Pericardium fibroblast (primary cell): ENCODE measurements around the gene SLIRP. TPM values are rescaled to one million over a fixed set of nuclear protein-coding genes. Genes with fewer than 3 reads are reported as not detected.

ENCODE experiments used
- total RNA-seq: library from RNA; depleted of rRNA; stranded (reverse); fragments of >200 nt; gene quantifications from 2 replicates; pipeline ENCODE4 v1.2.3, GENCODE V29; 2015

SLIRP gene
- 76.8 and 133 TPM in 2 replicates for total RNA-seq

DNA sequence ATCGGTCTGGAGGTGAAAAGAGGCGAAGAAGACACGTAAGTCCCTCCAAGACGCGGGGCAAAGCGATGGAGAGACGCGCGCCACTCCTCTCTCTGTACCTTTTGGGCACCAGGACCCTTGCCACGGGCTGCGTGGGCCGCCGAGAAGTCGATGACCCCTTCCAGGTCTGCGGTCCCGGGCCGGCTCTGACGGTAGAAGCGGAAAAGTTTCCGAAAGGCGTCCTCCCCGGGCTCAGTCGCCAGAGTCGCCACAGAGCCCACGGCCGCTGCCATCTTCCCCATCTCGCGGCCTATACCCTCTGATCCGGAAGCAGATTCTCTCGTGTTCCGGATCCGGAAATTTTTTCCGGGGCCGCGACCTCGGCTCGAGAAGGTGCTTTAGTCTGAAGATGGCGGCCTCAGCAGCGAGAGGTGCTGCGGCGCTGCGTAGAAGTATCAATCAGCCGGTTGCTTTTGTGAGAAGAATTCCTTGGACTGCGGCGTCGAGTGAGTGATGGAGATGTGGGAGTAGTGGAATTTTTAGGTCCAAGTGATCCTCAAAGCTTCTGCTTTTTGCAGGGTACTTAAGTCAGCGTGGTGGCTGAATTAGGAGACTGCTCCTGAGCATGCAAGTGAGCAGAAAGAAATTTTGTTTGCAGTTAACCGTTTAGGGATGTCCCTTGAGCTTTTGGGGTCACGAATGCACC, at the start of gene SLIRP, which contains the start of gene ALKBH1:
TSS of gene SLIRP (plus strand) at position 380 of the 685 bp plus-strand sequence. CDS start at position 389, 9 bp downstream.
TSS of gene ALKBH1 (minus strand) at position 300 of the 685 bp plus-strand sequence. CDS start at position 281, 19 bp downstream.

DNA sequence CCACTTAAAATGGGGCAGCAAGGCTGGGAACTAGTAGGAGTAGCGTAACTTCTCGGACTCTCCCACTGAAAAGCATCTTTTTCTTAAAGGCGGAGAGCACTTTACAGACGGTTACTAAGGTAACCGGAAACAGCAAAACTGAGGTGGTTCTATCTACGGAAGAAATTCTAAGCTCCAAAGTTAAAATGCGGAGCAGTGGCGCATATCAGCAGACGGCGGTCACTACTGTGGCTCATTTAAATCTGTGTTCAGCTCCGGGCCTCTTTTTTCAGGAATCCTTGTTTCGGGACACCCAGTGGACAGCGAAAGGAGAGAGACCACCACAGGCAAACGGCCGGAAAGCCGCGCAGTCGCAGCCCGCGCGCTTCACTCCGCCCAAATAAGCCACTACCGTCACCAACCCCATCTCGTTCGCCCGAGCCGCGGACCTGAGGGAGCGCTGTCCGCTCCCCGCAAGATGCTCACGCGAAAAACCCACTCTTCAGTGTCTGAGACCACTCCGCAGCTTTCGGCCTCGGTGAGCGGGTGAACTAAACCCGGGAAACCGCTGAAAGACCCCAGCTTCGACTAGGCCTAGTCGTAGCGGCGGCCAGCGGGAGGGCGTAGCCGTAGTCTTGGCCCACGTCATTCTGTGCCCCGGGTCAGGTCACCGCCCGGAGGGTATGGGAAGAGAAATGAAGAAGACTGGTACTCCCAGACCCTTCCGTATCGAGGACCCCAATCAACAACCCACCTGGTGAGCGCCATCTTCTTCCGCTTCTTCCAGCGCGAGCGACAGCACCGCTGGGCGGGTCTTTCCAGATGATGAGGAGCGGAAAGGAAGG, 52.7 kb downstream of the SLIRP start, which contains the start of gene SNW1:
TSS of gene SNW1 (minus strand) at position 776 of the 824 bp plus-strand sequence. CDS start at position 747, 29 bp downstream.

Other genes with a start within 250 kb of the SLIRP start
- gene ISM2, start 209.3 kb upstream of the SLIRP start, total RNA-seq, result 0.12 TPM in 1 of 2 replicates, not detected in the other
- gene SPTLC2, start 91.5 kb upstream of the SLIRP start, total RNA-seq, result 13.1 and 15.3 TPM in 2 replicates
- 9.7 and 13.4 TPM in 2 replicates for gene ALKBH1, start 80 bp upstream of the SLIRP start, total RNA-seq
- gene SNW1, start 53.1 kb downstream of the SLIRP start, total RNA-seq, result 48.2 and 51.1 TPM in 2 replicates
- gene ADCK1, start 92.0 kb downstream of the SLIRP start, total RNA-seq, result 4.3 and 4.9 TPM in 2 replicates